ENCODE measurements around the gene C16orf46. TPM values are rescaled to one million over a fixed set of nuclear protein-coding genes. Genes with fewer than 3 reads are reported as not detected.

The C16orf46 gene
- total and polyA plus RNA-seq, 2 experiments from 2014 or later: 1.0 to 1.9 TPM

GRCh38 chr16:81040131-81040530 is 36.9 kb downstream of the C16orf46 start:
- 90% methylated on average over 2 of the region's 2 CpGs for WGBS (ENCODE audit: low lambda C conversion rate, missing lambda C conversion rate)
- H3K4me2 ChIP-seq: no peak overlapping the region
- TF ChIP-seq EZH2 (IDR thresholded peaks at IDR 0.05; ENCODE audit: borderline replicate concordance): no peak
- TF ChIP-seq EZH2phosphoT487 (IDR thresholded peaks at IDR 0.05; ENCODE audit: low read depth, severe bottlenecking, unreplicated experiment): no peak
- no peak for TF ChIP-seq CTCF (IDR thresholded peaks at IDR 0.05; ENCODE audit: poor library complexity)
- no peak overlapping the region for H2AFZ ChIP-seq
- DNase-seq (ENCODE audit: low spot score): no peak
- H3K79me2 ChIP-seq: peaks cover 49% of the 10 kb centered on the region
- no peaks in the 10 kb centered on the region for H3K27me3 ChIP-seq
- peaks cover 3% of the 10 kb centered on the region for H3K36me3 ChIP-seq (replicated peaks; ENCODE audit: insufficient read depth, low read depth)
- peaks cover 20% of the 10 kb centered on the region for H4K20me1 ChIP-seq (ENCODE audit: insufficient read depth, poor library complexity, severe bottlenecking)
- no peak overlapping the region for H3K27ac ChIP-seq
- H3K4me3 ChIP-seq: no peak overlapping the region
- no peaks in the 10 kb centered on the region for H3K9me2 ChIP-seq (replicated peaks; ENCODE audit: insufficient read depth)
- no peaks in the 10 kb centered on the region for H3K9me3 ChIP-seq (ENCODE audit: low read depth)
- peaks cover 9% of the 10 kb centered on the region for H3K4me1 ChIP-seq (ENCODE audit: insufficient read depth)

- Histone ChIP-seq H3K4me2 (peak overlapping the region; percentile 93), H3K79me2 (peaks cover 49% of the 10 kb centered on the region), H4K20me1 (ENCODE audit: insufficient read depth, poor library complexity, severe bottlenecking) (peaks cover 20% of the 10 kb centered on the region), H3K9me2 (replicated peaks; ENCODE audit: insufficient read depth) (no peaks in the 10 kb centered on the region), H2AFZ (peak overlapping the region; percentile 84), H3K27me3 (no peaks in the 10 kb centered on the region), H3K36me3 (replicated peaks; ENCODE audit: insufficient read depth, low read depth) (no peaks in the 10 kb centered on the region), H3K9me3 (ENCODE audit: low read depth) (no peaks in the 10 kb centered on the region), H3K4me3 (peak overlapping the region; percentile 87), H3K4me1 (ENCODE audit: insufficient read depth) (peaks cover 9% of the 10 kb centered on the region), H3K27ac (peak overlapping the region; percentile 87)
- 31% methylated on average over 10 of the region's 10 CpGs for WGBS (ENCODE audit: low lambda C conversion rate, missing lambda C conversion rate)
- peak; percentile 17 for DNase-seq (ENCODE audit: low spot score)
- no peak for TF ChIP-seq EZH2 (IDR thresholded peaks at IDR 0.05; ENCODE audit: borderline replicate concordance)
- no peak for TF ChIP-seq CTCF (IDR thresholded peaks at IDR 0.05; ENCODE audit: poor library complexity)
- no peak for TF ChIP-seq EZH2phosphoT487 (IDR thresholded peaks at IDR 0.05; ENCODE audit: low read depth, severe bottlenecking, unreplicated experiment)
These were observed 40.2 kb downstream of the C16orf46 start for GRCh38 chr16:81036751-81037350.

- no peaks in the 10 kb centered on the region for H3K9me3 ChIP-seq (ENCODE audit: low read depth)
- DNase-seq (ENCODE audit: low spot score): peak; percentile 67
- H3K4me3 ChIP-seq: peak overlapping the region; percentile 87
- H3K4me2 ChIP-seq: peak overlapping the region; percentile 93
- peak overlapping the region; percentile 87 for H3K27ac ChIP-seq
- TF ChIP-seq EZH2phosphoT487 (IDR thresholded peaks at IDR 0.05; ENCODE audit: low read depth, severe bottlenecking, unreplicated experiment): no peak
- TF ChIP-seq EZH2 (IDR thresholded peaks at IDR 0.05; ENCODE audit: borderline replicate concordance): no peak
- no peak for TF ChIP-seq CTCF (IDR thresholded peaks at IDR 0.05; ENCODE audit: poor library complexity)
- H3K36me3 ChIP-seq (replicated peaks; ENCODE audit: insufficient read depth, low read depth): no peaks in the 10 kb centered on the region
- H3K4me1 ChIP-seq (ENCODE audit: insufficient read depth): peaks cover 9% of the 10 kb centered on the region
- no peaks in the 10 kb centered on the region for H3K9me2 ChIP-seq (replicated peaks; ENCODE audit: insufficient read depth)
- H3K27me3 ChIP-seq: no peaks in the 10 kb centered on the region
- peaks cover 20% of the 10 kb centered on the region for H4K20me1 ChIP-seq (ENCODE audit: insufficient read depth, poor library complexity, severe bottlenecking)
- H2AFZ ChIP-seq: peak overlapping the region; percentile 84
- H3K79me2 ChIP-seq: peaks cover 46% of the 10 kb centered on the region
- WGBS (ENCODE audit: low lambda C conversion rate, missing lambda C conversion rate): under 1% methylated on average over 65 of the region's 80 CpGs
These were observed 40.9 kb downstream of the C16orf46 start for GRCh38 chr16:81035975-81036750.
